C1 segment of cervical spinal cord (tissue), 14 donors: Measurements from ENCODE around the gene KLRF2.
A peak's percentile ranks its signal among the peaks of the same experiment; 100 is the strongest.

Experiments used
- DNase-seq, 14 donors: peaks; one replicate each; lab custom pipeline; 2025; lab: John Stamatoyannopoulos, UW

Gene KLRF2

GRCh38 chr12:9936591-9936990 lies 55.3 kb downstream of the KLRF2 start:
- DNase-seq = no peak

DNA sequence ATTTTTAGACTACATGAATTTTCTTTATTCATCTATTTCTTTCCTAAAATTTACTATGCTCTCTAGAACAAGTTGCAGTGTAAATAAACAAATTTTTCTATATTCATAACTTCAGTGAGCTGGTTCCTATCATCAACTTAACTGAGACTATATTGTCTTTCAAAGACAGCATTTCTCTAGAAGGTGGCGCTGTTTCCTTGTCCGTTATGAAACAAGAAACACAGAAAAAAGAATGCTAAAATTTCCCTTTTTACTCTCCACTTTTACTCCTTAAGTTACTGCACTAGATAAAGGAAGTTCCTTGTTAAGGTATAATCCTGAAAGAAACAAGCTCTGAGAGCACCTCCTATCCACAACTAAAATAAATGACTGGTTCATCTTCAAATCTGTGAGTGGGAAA lies 59.1 kb downstream of the KLRF2 start:
- no peak for DNase-seq

GRCh38 chr12:9941838-9942237 lies 60.5 kb downstream of the KLRF2 start:
- peak in 1 of 14 donors; percentile 3 for DNase-seq

DNA sequence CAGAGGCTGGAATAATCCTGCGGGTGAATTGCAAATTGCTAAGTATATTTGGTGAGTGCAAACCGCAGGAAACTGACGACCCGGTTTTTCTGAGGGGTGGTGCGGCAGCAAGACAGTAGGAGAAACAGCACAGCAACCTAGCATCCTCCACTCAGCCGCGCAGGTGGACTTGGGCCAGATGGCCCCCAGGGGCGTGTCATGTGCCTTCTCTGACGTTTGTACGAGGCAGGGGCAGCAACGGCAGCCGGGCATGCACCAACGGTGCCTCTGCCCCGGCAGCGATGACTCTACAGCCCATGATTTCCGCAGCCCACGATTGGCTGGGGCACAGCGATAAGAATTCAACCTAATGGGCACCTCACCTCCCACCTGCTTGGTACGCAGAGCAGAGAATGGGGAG lies 62.0 kb downstream of the KLRF2 start:
- peak in 6 of 14 donors; percentile 2 to 50 (median 12) for DNase-seq

DNA sequence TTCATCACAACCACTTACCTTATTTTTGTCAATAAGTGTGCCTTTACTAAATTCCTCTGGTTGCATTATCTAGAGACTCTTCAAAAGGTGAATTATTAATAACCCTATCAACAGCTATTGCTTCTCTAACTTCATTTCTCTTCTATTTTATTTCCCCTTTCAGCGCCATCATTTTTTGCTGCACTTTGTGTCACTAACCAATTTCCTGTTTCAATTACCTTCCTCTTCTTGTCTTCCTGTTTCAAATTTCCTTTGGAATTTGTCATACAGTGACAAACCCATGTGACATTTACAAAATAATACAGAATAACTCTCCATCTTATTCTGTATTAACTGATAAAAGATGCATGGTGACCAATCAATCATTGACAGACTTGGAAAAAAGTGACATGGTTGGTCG lies 63.1 kb downstream of the KLRF2 start:
- no peak for DNase-seq
